ENCODE measurements around the gene NAA10.
A peak's percentile ranks its signal among the peaks of the same experiment; 100 is the strongest.

The NAA10 gene

DNA sequence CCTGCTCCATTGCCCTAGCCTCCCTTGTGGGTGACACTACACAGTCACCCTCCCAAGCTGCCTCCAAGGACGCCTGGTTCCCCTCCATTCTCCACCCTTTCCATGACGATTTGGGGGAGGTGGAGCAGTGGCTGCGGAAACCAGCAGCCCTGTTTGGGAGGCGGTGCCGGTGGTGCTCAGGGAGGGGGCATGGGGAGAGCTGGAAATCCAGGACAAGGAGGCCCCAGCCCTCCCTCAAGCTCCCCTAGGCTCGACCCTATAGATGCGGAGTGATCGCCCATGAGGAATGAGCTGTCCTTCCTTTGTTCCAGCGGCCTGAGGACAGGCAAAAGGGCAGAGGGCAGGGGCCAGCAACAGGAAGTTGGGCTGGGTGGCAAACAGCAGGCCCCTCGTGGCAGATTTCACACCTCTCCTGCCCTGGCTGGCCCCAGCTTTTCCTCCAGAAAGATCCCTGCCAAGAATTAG lies 13.2 kb upstream of the NAA10 start:
- no peak for DNase-seq

GRCh38 chrX:153947009-153947769 lies 12.4 kb upstream of the NAA10 start:
- DNase-seq = peak; percentile 62

- no peak for DNase-seq
Measured at GRCh38 chrX:153945956-153946943, 11.4 kb upstream of the NAA10 start.

GRCh38 chrX:153944800-153945150 lies 9.9 kb upstream of the NAA10 start:
- DNase-seq = no peak

DNA sequence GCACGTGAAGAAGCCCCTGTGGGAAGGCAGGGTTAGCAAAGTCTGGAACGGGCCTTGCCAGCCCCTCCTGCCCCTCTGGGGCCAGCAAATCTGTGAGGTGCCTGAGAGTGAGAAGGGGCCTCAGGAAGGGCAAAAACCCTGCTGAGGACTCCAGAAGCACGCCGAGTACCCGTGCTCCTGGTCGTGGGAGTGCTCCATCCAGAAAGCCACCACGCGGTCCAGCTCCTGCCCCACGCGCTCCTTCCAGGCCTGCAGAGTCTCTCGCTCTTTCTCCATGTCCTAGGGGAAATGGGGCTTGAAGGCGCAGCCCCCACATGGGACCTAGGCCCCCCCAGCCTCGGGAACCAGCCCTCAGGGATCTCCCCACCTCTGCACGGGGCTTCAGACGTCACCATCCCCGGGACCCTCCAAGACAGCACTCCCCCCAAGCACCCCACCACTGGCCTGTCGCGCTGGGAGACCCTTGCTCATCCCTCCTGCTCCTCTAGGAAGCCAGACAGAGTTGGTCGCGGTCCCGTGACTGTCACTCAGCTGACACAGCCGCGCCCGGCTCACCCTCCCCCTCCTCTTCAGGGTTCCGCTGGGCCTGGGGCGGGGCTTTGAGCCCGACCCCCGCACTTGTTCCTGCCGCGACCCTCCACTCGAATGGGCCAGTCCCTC lies 9.4 kb upstream of the NAA10 start, which contains the start of gene RENBP:
TSS of gene RENBP (minus strand) at position 504 of the 660 bp plus-strand sequence. CDS start at position 471, 33 bp downstream.
- no peak for DNase-seq

GRCh38 chrX:153941336-153942252 lies 6.8 kb upstream of the NAA10 start:
- DNase-seq = no peak

DNA sequence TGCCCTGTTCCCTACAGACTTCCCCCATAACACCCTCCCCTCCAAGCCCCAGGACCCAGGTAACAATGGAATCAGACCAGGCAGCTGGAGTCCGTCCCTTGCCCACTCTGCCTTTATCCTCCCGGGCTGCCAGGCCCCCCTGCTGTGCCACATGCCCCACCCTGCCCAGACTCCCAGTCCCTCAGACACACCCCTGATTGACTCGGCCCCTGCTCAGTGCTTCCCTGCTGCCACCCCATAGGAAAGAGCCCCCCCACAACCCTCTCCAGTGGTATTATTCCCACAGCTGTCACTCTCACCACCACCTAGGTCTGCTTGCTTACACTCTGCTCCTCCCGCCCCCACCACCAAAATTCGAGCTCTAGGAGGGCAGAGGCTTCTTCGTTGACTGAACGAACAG lies 4.7 kb upstream of the NAA10 start:
- DNase-seq = no peak

DNA sequence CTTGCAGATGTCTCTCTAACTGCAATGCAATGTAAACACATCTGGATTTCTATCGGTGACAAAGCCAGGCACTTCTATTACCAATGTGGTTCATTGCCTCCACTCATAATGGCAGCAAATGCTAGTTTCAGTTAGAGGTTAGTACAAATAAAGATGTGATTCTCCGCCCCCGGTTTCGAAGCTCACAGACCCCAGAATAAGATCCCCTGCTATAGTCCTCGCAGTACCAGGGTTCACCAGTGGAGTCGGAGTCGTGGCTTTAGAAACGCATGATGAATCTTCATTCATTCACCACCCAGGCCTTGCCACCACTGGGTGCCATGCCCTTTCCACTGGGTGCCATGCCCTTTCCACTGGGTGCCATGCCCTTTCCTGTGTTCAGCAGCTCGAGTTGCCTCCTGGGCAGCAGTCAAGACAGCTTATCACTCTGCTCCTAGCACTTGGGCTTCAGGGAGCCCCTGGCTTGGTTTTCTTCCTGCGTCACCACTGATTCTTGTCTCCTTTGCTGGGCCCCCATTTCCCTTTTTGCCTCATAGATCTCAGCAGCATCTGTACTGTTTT lies 3.5 kb upstream of the NAA10 start:
- no peak for DNase-seq

- DNase-seq = no peak
Measured at GRCh38 chrX:153937056-153937455, 2.2 kb upstream of the NAA10 start.

- DNase-seq = no peak
Measured at GRCh38 chrX:153935326-153935851, 552 bp upstream of the NAA10 start.

DNA sequence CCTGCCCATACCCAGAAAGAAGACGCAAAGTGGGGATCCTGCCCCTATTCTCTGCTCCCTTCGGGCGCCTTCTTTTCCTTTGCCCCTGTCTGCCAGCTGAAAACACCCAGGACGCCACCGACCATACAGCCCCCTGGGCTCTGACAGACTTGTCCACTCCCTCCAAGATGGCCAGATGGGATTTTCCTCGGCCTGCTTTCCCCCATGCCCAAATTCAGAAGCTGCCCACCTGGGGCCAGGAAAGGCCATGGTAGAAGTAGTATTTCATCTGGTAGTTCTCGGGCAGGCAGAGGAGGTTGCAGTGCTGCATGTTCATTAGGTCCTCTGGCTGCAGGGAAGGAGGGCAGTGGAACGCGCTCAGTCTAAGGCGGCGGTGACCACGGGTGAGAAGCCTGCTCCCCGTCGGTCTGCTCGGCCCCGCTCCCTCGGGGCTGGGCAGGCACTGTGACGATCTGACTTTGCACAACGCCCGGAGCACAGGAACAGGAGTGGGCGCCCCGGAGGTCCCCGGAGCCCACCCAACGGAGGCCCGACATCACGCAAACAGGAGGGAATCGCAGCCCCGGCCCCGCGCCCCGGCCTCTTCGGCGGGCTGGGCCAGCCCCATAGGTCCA lies 582 bp downstream of the NAA10 start:
- DNase-seq = no peak

DNA sequence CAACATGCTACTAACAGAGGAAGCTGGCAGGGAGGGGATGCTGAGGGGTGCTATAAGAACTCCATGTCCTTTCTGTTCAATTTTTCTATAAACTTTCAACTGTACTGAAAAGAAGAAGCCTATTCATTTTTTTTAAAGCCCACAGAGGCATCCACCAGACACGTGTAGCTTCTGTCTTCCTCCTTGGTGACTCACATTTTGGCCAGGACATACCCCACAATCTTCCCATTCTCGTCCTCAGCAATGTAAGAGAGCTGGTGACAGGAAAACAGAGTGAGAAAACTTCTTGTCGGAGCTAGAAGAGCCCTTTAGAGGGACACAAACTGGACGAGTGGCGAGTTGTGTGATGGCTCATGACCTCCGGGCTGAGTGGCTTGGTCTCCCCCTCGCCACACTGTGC lies 1.1 kb downstream of the NAA10 start:
- DNase-seq = no peak

GRCh38 chrX:153932220-153932915 lies 2.5 kb downstream of the NAA10 start:
- no peak for DNase-seq

DNA sequence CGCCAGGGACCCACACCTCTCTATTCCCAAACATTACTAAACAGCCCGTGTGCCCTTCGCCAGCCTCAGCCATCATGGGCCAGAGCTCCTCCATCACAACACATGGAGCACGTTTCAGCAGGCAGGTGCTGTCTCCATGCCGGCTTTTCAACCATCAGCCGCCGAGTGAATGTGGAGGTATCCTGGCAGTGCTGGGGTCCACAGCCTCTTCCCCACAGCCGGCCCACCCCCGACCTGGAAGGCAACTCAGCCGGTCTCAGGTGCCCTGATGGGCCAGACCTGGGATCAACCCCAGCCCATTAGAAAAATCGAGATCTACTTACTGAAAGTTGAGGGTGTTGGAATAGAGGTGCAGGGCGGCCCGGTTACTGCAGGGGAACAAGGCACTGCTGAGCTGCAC lies 3.1 kb downstream of the NAA10 start:
- no peak for DNase-seq

- DNase-seq = no peak
Measured at GRCh38 chrX:153931151-153931550, 3.7 kb downstream of the NAA10 start.

DNA sequence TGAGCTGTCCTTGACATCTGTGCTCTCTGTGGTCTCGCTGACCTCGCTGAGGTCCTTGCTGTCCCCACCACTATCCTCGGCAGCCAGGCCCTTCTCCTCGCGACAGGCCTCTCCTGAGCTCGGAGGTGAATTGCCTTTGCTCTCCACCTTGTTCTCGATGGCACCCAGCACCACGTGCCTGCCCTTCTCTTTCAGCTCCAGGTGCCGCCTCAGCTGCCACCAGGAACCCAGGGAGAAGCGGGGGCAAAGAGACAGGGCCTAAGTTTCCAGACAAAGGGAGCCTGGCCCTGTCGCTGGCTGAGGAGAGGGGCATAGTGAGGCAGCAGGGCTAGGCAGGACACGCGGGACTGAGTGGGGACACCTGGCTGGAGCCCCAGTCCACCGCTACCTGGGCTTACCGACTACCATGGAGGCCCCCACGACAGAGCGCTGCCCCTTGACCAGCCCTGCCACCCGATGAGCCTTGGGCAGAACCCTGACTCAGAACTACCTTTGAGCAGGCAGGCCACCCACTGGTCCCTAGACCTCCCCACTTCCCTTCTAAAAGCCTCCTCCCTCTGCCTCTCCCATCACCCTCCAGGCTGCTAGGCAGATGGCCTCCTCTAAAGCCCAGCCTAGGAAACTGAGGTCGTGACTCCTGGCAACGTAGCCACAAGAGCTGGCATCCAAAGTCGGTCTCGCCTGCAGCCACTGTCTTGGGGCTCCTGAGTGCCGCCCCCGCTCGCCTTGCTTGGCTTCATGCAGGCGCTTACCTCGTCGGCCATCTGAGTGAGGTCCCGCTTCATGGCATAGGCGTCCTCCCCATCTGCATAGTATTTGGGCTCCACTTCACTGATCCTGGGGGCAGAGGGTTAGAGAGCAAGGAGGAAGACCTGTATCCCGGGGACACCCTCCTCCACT lies 4.6 kb downstream of the NAA10 start:
- no peak for DNase-seq

GRCh38 chrX:153929576-153929975 lies 5.3 kb downstream of the NAA10 start:
- DNase-seq = no peak

- DNase-seq = no peak
Measured at GRCh38 chrX:153928846-153929245, 6.0 kb downstream of the NAA10 start.
